ENCODE results near the gene MYO1F. TPM values are rescaled to one million over a fixed set of nuclear protein-coding genes. Genes with fewer than 3 reads are reported as not detected.
A peak's percentile ranks its signal among the peaks of the same experiment; 100 is the strongest.
"Not testable (repeated sequence)": the region's sequence is repeated elsewhere in the genome, so short reads cannot be mapped to it uniquely, and the experiment has no call there.

Gene MYO1F
- total RNA-seq, 1 donor from 2014 or later: 1.7 TPM

DNA sequence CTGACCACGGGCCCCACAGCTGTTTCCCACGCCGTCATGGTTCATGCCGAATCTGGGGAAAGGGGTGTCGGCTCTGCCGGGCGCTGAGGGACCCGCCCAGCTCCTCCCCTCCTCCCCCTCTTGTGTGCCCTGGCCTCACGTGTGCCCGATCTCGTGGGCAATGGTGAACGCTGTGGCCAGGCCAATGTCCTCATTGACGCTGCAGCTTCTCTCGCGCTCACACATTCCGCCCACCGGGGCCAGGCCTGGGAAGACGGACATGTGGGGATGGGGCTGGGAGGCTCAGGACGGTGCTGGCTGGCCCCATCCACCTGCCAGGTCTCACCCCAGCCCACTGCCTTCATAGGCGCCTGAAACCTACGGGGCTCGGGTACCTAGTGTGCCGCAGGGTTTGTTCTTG lies 18.9 kb upstream of the MYO1F start:
- DNase-seq: no peak

DNA sequence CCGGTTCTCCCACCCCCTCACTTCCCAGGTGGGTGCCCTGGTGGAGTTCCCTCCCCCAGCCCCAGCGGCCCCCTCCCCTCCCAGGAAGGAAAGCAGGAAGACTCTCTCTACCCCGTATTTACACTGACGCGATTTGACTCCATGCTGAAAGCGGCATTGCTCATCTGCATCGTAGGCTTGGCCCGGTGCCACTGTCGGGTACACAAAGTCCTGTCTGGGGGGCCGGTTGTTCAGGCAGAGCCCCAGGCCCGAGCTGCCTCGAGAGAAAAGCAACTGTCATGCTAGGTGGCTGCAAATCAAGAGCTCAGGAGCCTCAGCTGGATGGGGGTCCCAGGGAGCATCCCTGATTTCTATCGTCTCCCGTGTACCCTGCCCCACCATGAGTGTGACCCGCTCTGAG lies 18.4 kb upstream of the MYO1F start:
- no peak for DNase-seq

DNA sequence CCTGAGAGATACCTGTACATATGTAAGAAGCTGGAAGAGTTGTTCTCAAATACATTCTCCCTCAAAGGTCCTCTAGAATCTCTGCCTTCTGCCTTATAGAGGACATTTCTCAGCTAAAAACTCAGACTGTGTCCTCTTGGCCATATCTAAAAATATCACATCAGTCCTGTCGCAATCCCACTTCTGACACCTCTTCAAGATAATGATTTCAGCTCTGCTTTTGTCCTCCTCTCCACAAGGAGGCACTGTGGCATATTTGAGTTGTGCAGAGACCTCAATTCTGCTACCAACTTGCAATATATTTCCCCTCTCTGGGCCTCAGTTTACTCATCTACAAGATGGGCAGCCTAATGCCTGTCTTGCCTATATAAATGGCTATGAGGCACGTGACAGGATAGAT lies 16.7 kb upstream of the MYO1F start:
- no peak for DNase-seq

DNA sequence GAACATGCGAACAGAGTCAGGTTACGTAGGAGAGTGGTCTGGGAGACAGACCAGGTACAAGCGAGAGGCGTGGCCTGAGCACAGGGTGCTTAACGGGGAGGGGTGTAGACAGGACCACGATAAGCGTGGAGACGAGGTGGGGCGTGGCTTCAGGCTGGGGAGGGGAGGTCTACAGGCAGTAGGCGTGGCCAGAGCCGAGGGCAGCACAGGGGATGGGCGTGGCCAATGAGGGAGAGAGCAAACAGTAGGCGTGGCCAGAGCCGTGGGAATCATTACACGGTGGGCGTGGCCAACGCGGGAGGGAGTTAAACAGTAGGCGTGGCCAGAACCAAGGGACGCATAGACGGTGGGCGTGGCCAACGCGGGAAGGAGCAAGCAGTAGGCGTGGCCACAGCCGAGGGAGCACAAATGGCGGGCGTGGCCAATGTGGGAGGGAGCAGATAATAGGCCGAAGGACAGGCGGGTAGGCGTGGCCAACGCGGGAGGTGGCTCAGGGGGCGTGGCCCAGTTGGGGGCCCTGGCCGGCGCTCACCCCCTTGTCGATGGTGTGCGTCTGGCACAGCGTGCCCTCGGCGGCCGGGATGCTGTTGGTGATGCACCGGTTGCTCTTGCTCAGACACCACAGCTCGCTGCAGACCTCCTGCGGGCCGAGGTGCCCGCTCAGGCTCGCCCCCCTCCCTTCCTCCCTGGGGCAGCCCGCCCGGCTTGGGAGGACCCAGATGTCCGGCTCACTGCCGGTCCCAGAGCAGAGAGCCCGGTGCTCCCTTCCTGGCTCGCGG lies 15.2 kb upstream of the MYO1F start:
- peak; percentile 79 for DNase-seq

DNA sequence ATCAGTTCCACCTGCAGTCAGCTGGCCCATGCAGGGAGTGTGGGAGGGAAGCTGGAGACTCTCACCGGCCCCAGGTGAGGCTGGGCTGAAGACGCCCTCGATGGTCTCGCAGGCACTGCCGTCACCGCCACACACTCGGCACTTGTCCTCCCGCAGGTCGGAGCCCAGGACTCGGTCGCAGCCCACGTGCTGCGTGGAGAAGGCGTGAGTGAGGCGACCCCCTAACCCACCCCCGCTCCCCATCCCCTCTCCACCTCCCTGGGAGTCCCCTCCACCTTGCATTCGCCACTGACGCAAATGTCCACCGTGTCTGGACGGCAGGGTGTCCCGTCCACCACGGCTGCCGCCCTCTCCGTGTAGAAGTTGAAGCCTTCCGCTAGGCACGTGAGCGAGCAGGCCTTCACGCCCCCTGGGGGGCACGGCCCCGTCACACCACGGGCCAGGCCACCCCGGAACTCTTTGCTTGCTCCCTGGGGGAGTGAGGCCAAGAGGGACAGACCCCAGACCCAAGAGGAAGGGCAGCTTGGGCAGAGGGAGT lies 12.0 kb upstream of the MYO1F start:
- DNase-seq: no peak

DNA sequence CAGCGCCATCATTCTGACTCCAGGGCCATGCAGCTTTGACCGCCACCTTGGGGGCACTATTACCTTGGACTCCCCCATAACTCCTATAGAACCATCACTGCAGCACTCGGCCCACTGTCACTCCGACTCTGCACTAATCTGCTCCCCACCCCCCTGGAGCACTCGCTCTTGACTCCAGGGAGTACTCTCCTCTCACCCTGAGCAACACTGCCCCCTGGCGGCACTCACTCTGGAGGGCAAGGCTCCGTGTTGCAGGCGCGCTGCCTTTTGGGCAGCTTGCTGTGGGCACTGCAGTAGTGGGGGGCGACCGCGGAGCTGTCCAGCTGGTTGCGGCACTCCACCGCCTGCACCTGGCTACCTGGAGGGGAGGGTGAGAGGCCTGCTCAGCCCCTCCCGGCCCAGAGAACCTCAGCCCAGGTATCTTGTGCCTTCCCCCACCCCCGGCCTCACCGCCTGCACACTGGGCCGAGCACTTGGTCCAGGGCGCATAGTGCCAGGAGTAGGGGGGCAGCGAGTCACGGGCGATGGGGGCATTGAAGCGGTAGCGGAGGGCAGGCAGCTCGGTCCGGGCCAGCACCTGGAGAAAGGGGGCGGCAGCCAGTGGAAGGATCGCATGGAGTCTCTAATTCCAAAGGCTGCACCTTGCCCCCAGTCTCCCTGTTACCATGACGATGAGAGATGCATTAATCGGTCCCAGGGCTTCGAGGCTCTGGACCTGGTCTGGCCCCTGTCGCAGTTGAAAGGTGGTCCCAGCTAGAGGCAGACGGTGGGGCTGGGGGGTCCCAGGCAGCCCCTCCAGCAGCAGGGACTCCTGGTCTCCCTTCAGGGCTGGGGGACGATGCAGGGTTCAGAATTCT lies 8.9 kb upstream of the MYO1F start:
- no peak for DNase-seq

DNA sequence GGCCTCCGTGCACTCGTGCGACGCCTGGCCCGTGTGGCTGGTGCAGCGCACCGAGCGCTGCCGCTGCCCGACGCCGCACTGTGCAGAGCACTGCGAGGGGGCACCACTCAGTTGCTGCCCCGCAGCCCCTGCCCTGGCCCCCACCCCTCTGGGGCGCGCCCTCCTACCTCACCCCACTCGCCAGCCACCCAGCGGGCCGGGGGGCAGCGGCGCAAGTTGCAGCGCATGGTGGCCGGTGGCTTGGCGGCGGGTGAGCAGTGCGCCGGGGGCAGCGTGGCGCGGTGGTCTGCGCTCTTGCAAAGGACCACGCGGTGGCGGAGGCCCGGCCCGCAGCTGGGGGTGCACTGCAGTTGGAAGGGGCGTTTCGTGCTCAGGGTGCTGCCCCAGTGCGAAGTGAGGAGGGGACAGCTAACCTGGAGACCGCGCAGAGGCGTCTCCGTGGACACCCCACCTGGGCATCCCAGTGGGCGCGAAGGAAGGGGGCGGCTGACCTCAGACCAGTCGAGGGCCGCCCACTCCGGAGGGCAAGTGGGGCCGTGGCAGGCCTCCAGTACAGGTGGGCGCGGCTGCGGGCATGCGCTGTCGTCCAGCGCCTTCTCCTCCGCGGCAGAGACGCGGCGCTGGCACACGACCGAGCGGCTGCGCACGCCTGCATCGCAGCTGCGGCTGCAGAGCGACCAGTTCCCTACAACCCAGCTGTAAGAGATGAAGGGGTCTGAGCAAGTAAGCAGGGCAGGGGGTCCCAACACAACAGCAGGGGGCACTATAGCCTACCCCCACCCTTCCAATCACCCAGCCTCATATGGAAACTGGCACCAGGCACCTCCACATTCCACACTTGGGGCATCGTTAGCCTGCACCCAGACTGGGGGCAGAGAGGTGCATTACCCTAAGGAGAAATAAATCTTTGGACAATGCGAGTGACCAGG lies 8.0 kb upstream of the MYO1F start:
- DNase-seq: no peak

DNA sequence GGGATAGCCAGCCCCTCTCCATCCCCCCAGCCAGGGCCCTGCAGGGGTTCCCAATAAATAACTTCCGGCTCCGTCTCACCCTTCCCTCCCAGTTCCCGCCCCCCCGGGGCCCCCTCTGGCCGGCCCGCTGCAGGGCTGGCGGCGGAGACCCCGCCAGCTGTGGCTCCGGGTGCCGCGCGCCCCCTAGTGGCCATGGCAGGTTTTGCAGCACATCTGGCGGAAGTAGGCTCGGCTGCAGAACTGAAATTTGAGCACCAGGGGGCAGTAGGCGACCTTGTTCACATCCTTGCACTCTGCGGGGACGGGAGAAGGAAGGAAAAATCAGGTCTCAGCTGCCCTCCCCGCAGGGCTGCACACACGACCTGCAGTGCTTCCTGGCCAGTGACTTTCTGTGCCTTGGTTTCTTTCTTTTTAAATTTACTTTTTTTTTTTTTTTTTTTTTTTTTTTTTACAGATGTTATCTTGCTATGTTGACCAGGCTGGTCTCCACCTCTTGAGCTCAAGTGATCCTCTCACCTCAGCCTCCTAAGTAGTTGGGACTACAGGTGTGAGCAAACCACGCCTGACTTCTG lies 3.6 kb upstream of the MYO1F start:
- peak; percentile 21 for DNase-seq

DNA sequence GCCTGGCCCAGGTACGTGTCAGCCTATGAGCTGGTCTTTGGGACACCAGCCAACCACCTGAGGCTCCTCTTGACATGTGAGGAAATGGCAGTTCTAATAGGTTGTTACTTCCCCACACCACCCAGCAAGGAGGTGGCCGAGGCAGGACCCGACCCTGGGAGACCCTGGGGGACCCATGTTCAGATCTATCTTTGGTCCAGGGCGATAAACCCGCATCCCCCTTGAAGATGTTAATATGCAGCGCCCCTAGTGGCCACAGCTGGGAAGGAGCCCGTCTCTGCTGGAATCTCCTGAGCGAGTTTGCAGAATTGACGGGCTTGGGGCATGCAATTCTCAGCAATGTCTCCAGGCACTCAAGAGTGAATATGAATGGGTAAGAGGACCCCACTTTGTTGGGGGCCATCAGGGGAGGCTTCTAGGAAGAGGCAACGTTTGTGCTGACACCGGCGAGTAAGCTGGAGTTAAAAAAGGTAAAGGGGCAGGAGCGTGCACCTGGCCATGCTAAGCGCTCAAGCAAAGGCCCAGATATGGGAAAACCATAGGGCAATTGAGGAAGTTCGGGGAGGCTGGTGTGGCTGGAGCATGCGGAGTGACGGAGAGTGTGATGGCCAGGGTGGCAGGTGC lies 1.5 kb upstream of the MYO1F start:
- peak; percentile 13 for DNase-seq

DNA sequence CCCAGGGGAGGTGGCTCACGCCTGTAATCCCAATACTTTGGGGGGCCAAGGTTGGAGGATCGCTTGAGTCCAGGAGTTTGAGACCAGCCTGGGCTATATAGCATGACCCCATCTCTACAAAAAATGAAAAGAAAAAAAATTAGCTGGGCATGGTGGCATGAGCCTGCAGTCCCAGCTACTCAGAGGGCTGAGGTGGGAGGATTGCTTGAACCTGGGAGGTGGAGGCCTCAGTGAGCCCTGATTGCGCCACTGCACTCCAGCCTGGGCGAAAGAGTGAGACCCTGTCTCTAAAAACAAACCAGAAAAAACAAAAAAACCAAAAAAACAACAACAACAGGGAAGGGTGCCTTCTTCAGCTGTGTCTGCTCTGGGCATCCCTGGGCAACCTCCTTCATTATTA lies 499 bp upstream of the MYO1F start:
- DNase-seq: no peak

DNA sequence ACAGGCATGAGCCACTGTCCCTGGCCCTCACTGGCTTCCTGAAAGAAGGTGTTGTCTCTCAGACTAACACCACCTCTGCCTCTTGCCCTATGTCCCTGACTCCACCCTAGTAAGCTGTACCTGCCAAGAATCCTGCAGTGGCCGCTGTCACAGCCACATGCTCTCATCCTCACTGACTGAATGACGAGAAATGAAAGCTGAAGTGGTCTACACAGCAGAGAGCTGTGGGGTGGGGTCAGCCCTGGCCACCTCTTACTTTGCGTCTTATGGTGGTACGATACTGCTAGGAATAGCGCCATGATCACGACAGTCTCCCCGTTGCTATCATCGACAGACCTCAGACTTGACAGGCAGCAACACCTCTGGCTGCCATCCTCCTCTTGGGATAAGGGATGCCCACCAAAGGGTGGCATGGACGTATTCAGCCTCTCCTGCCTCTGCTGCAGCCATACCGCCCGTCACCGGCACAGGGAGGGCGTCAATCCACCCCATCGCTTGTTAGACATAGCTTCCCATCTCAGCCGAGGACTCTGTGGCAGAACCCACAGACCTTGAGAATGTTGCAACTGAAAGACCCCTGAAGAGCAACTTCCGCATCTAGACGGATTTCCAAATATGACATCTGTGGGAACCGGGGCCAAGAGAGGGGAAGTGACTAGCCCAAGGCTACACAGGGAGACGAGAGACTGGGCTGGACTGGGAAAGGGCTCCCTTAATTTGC lies 809 bp downstream of the MYO1F start:
- DNase-seq: no peak

DNA sequence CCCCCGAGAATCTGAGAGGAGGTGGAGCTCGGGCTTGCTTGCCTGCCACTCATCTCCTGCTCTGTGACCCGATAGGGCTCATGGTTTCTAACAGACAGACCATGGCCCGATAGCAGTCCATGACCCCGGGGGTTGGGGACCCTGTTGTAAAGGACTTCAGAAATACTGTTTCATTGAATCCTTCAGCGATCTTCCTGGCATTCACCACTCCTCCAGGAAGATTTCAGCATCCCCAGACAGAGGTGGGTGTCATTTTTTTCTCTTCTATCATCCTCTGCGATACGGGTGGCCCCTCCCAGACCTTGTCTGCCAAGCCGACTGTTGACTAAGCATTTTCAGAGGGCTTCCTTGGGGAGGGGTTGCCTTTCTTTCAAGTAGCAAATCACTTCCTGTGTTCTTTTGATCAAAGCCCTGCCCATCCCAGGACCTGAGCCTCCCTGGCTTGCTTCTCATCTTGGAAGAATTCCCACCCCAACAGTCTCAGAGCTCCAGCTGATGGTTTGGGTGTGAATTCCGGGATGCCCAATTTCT lies 1.7 kb downstream of the MYO1F start:
- DNase-seq: no peak

DNA sequence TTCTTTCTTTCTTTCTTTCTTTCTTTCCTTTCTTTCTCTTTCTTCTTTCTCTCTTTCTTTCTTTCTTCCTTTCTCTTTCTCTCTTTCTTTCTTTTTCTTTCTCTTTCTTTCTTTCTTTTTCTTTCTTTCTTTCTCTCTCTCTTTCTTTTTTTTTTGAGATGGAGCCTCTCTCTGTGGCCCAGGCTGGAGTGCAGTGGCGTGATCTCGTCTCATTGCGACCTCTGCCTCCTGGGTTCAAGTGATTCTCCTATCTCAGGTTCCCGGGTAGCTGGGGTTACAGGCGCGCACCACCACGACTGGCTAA lies 2.7 kb downstream of the MYO1F start:
- DNase-seq: not testable (repeated sequence)

DNA sequence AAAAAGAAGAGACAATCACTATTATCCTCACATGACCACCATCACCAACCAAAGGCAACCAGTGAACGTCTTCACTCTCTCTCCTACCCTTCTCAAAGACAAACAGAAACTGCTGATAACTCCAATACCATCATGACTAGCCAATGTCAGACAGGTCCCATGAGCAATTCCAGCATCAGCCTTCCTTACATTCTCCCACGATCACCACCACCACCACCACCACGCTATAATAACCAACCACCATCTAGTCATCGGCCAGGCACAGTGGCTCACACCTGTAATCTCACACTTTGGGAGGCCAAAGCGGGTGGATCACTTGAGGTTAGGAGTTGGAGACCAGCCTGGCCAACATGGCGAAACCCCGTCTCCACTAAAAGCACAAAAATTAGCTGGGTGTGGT lies 3.9 kb downstream of the MYO1F start:
- DNase-seq: no peak

DNA sequence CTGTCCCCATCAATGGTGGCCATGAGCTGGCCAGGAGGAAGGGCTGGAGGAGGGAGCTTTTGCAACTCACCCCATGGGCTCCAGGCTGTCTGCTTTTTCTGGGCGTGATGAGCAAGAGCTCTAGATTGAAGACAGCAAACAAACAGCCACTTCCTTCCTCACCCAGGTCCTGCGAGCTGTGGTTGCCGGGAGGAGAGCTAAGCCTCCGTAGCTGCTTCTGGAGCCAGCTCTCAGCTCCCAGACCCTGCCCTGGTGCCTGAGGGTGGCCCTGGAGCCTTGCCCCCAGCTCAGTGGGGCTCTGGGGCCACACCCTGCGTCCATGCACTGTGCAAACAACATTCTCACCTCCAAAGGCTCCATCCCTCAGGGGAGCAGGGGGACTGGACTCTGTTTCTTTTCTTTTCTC lies 6.2 kb downstream of the MYO1F start:
- no peak for DNase-seq

DNA sequence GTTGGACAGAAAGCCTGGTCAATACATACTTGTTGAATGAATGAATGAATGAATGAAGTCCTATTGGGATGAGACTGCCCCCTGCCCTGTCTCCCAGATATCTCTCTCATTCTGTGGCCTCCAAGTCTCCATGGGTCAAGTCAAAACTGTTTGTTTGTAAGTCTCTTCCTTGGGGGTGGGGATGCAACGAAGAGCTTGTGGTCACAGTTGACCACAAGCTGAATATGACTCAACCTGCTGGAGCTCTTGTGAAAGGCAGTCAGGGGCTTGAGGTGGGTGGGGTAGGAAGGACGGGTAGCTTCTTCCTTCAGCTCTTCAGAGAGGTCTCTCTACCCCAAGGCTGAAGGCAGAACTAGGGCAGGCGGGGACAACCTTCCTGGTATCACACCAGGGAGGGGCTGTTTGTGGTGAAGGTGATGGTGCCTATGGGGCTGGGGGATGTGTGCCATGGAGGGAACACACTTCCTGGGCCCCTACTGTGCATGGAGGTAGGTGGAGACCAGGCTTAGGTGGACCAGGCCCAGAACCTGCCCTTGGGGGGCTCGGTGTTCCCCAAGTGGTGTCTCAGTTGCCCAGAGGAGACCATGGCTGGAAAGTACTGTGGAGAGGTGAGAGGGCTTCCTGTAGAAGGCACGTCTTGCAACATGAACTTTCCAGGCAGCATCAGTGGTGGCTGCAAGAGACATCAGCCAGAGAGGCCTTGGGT lies 8.0 kb downstream of the MYO1F start:
- DNase-seq: no peak

DNA sequence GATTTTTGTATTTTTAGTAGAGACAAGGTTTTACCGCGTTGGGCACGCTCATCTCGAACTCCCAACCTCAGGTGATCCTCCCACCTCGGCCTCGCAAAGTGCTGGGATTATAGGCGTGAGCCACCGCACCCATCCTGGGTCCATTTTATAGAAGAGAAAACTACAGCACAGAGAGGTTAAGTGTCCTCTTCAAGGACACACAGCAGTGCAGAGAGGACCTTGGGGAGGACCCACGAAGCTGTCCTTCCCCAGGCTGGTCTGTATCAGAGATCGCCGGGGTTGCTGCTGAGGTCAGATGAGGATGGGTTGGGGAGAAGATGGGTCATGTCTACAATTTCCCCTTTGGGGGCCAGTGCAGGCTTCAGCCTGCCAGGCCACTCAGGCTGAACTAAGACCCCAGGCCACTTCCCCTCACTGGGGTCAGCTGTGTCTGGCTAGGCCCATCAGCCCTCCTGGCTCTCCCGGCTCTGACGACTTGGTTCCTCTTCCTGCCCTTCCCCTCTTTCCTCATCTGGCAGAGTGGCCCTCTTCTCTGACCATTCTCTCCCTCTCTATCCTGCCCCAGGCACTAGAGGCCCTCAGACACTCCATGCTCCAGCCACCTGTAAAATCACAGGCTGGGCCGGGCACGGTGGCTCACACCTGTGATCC lies 9.6 kb downstream of the MYO1F start:
- DNase-seq: no peak

DNA sequence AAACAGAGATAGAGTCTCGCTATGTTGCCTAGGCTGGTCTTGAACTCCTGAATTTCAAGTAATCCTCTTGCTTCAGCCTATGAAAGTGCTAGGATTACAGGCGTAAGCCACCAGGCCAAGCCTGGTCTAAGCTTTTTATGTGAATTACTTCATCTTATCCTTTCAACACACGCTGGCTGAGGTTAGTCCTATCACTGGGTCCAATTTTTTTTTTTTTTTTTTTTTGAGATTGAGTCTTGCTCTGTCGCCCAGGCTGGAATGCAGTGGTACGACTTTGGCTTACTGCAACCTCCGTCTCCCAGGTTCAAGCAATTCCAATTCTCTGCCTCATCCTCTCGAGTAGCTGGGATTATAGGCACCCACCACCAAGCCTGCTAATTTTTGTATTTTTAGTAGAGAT lies 10.4 kb downstream of the MYO1F start:
- DNase-seq: no peak

DNA sequence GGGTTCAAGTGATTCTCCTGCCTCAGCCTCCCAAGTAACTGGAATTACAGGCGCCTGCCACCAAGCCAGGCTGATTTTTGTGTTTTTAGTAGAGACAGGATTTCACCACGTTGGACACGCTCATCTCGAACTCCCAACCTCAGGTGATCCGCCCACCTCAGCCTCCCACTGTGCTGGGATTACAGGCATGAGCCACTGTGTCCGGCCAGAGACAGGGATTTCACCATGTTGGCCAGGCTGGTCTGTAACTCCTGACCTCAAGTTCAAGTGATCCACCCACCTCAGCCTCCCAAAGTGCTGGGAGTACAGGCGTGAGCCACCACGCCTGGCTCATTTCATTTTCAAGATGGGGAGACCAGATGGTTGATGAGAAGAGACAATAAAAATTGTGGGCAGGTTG lies 12.4 kb downstream of the MYO1F start:
- DNase-seq: not testable (repeated sequence)
